Stimulated activated CD8-positive, alpha-beta memory T cell treated with anti-CD3 and anti-CD28 coated beads, Interleukin-2, amount 100 ng/mL, for 1 hour (primary cell): ENCODE results near the gene GNAT1.

Experiments
- DNase-seq, 2 donors: peaks; one replicate each; pipeline ENCODE4 v3.0.0-alpha.2; 2020; ENCODE audit warnings: low read depth in 2 of 2

GNAT1 gene

GRCh38 chr3:50162034-50162883 lies 29.2 kb upstream of the GNAT1 start:
- DNase-seq = no peak

- DNase-seq = no peak
Measured at GRCh38 chr3:50163572-50164455, 27.6 kb upstream of the GNAT1 start.

- no peak for DNase-seq
Measured at GRCh38 chr3:50164481-50164880, 26.9 kb upstream of the GNAT1 start.

- DNase-seq = no peak
Measured at GRCh38 chr3:50164984-50165909, 26.2 kb upstream of the GNAT1 start.

GRCh38 chr3:50165910-50166538 lies 25.4 kb upstream of the GNAT1 start:
- no peak for DNase-seq

GRCh38 chr3:50166620-50167019 lies 24.8 kb upstream of the GNAT1 start:
- no peak for DNase-seq

- no peak for DNase-seq
Measured at GRCh38 chr3:50167069-50167840, 24.2 kb upstream of the GNAT1 start.

GRCh38 chr3:50167841-50168209 lies 23.6 kb upstream of the GNAT1 start:
- DNase-seq = no peak

- no peak for DNase-seq
Measured at GRCh38 chr3:50168388-50168787, 23.0 kb upstream of the GNAT1 start.

- no peak for DNase-seq
Measured at GRCh38 chr3:50168791-50169190, 22.6 kb upstream of the GNAT1 start.

GRCh38 chr3:50169232-50169832 lies 22.1 kb upstream of the GNAT1 start:
- DNase-seq = no peak

GRCh38 chr3:50169858-50170257 lies 21.6 kb upstream of the GNAT1 start:
- no peak for DNase-seq

- DNase-seq = no peak
Measured at GRCh38 chr3:50170689-50171088, 20.7 kb upstream of the GNAT1 start.

- no peak for DNase-seq
Measured at GRCh38 chr3:50171540-50172301, 19.7 kb upstream of the GNAT1 start.

GRCh38 chr3:50172626-50173220 lies 18.7 kb upstream of the GNAT1 start:
- DNase-seq = no peak

GRCh38 chr3:50173685-50174516 lies 17.5 kb upstream of the GNAT1 start:
- DNase-seq = no peak

- no peak for DNase-seq
Measured at GRCh38 chr3:50174517-50174895, 16.9 kb upstream of the GNAT1 start.

- DNase-seq = no peak
Measured at GRCh38 chr3:50174947-50175524, 16.4 kb upstream of the GNAT1 start.
